GM23338 (cell line): ENCODE measurements around the gene YLPM1. TPM values are rescaled to one million over a fixed set of nuclear protein-coding genes. Genes with fewer than 3 reads are reported as not detected.

Experiments used
- ATAC-seq: fragments of 200-7000 bp; cut with Tn5 transposase; 3 replicates; pipeline ENCODE4 v1.9.1; 2020
- DNase-seq: peaks from one replicate; pipeline ENCODE4 v3.0.0-alpha.2; 2015; ENCODE audit warnings: low spot score
- H2AFZ ChIP-seq: fragments of 200-600 bp; sonication (generic); 2 replicates; pipeline ENCODE4 v1.8.0; 2016; ENCODE audit warnings: antibody characterized with exemption, mild to moderate bottlenecking, moderate library complexity
- H3F3A ChIP-seq: fragments of 200-600 bp; sonication (generic); replicated peaks from 2 replicates; pipeline ENCODE4 v1.8.0; 2017; ENCODE audit warnings: antibody characterized with exemption, mixed run types, low read depth
- H3K27ac ChIP-seq: fragments of 200-600 bp; sonication (generic); 2 replicates; pipeline ENCODE4 v1.6.1; 2016; ENCODE audit warnings: low read depth
- H3K27me3 ChIP-seq: fragments of 200-600 bp; sonication (generic); 2 replicates; pipeline ENCODE4 v1.8.0; 2016; ENCODE audit warnings: mild to moderate bottlenecking, mixed run types, moderate library complexity; ENCODE audit not compliant: insufficient read depth
- H3K36me3 ChIP-seq: fragments of 200-600 bp; sonication (generic); 2 replicates; pipeline ENCODE4 v1.8.0; 2016; ENCODE audit warnings: mild to moderate bottlenecking; ENCODE audit not compliant: insufficient read depth
- H3K4me1 ChIP-seq: fragments of 200-600 bp; sonication (generic); 2 replicates; pipeline ENCODE4 v1.8.0; 2016; ENCODE audit warnings: mild to moderate bottlenecking, moderate library complexity; ENCODE audit not compliant: insufficient read depth
- H3K4me2 ChIP-seq: fragments of 200-600 bp; sonication (generic); 2 replicates; pipeline ENCODE4 v1.7.1; 2017; ENCODE audit warnings: mixed run types
- H3K4me3 ChIP-seq: fragments of 200-600 bp; sonication (generic); 2 replicates; pipeline ENCODE4 v1.6.1; 2016; ENCODE audit warnings: mixed run types
- H3K79me2 ChIP-seq: fragments of 200-600 bp; sonication (generic); replicated peaks from 2 replicates; pipeline ENCODE4 v1.8.0; 2017; ENCODE audit warnings: mild to moderate bottlenecking; ENCODE audit not compliant: insufficient read depth
- H3K9me2 ChIP-seq: fragments of 200-600 bp; sonication (generic); 2 replicates; pipeline ENCODE4 v1.8.0; 2017; ENCODE audit not compliant: insufficient read depth
- H4K20me1 ChIP-seq: fragments of 200-600 bp; sonication (generic); replicated peaks from 2 replicates; pipeline ENCODE4 v1.8.0; 2017; ENCODE audit warnings: mild to moderate bottlenecking; ENCODE audit not compliant: insufficient read depth
- H3K27ac Mint-ChIP-seq: 2 replicates; pipeline ENCODE4 v1.8.0; 2020; ENCODE audit warnings: inconsistent platforms, mild to moderate bottlenecking, moderate library complexity, mixed read lengths
- H3K27me3 Mint-ChIP-seq: 3 replicates; pipeline ENCODE4 v1.8.0; 2022; ENCODE audit warnings: low read depth, mild to moderate bottlenecking, moderate library complexity, mixed read lengths, inconsistent platforms; ENCODE audit not compliant: insufficient read depth, poor library complexity
- H3K36me3 Mint-ChIP-seq: 3 replicates; pipeline ENCODE4 v1.8.0; 2021; ENCODE audit warnings: low read depth, mild to moderate bottlenecking, inconsistent platforms, moderate library complexity, mixed read lengths
- H3K4me1 Mint-ChIP-seq: 3 replicates; pipeline ENCODE4 v1.8.0; 2020; ENCODE audit warnings: mild to moderate bottlenecking, inconsistent platforms, mixed read lengths
- H3K4me3 Mint-ChIP-seq: 3 replicates; pipeline ENCODE4 v1.8.0; 2021; ENCODE audit warnings: moderate library complexity, mild to moderate bottlenecking, inconsistent platforms, mixed read lengths
- H3K9me3 Mint-ChIP-seq: 3 replicates; pipeline ENCODE4 v1.8.0; 2020; ENCODE audit warnings: moderate library complexity, mild to moderate bottlenecking, inconsistent platforms, mixed read lengths
- CREB1 ChIP-seq: fragments of 250-450 bp; sonication (Bioruptor Pico); IDR thresholded peaks from 2 replicates; pipeline ENCODE4 v1.5.0; 2020; ENCODE audit warnings: low read depth, mild to moderate bottlenecking, moderate library complexity
- EZH2 ChIP-seq: fragments of 200-600 bp; sonication (generic); IDR thresholded peaks from one replicate; pipeline ENCODE4 v1.8.0; 2017; ENCODE audit warnings: antibody characterized with exemption, mild to moderate bottlenecking, low read depth; ENCODE audit not compliant: unreplicated experiment
- EZH2phosphoT487 ChIP-seq: fragments of 200-600 bp; sonication (generic); IDR thresholded peaks from one replicate; pipeline ENCODE4 v1.8.1; 2018; ENCODE audit warnings: antibody characterized with exemption; ENCODE audit not compliant: unreplicated experiment
- JUNB ChIP-seq: IDR thresholded peaks from one replicate; pipeline ENCODE4 v1.6.1; 2016; ENCODE audit warnings: antibody characterized with exemption; ENCODE audit not compliant: unreplicated experiment
- NANOG ChIP-seq: IDR thresholded peaks from 2 replicates; pipeline ENCODE4 v1.6.1; 2016; ENCODE audit warnings: antibody characterized with exemption, borderline replicate concordance
- POLR2AphosphoS5 ChIP-seq: IDR thresholded peaks from 2 replicates; pipeline ENCODE4 v1.6.1; 2016; ENCODE audit warnings: antibody characterized with exemption, low read depth
- STAT1 ChIP-seq: IDR thresholded peaks from one replicate; pipeline ENCODE4 v1.6.1; 2016; ENCODE audit warnings: antibody characterized with exemption; ENCODE audit not compliant: unreplicated experiment
- ZNF114 ChIP-seq: fragments of 250-450 bp; sonication (Bioruptor Pico); IDR thresholded peaks from 2 replicates; pipeline ENCODE4 v1.5.0; 2020; ENCODE audit warnings: mild to moderate bottlenecking, moderate library complexity
- polyA plus RNA-seq: library from polyadenylated mRNA; unstranded; fragments of >200 nt; fragmentation: Nextera tagmentation; extraction: Ambion mirVana; gene quantifications from 2 replicates; pipeline ENCODE4 v1.2.1, GENCODE V29; 2016
- total RNA-seq: library from RNA; depleted of rRNA; stranded (reverse); fragments of >200 nt; shearing (Covaris generic); gene quantifications from 2 replicates; pipeline ENCODE4 v1.2.3, GENCODE V29; 2014
- TF ChIP-seq, protein P1 (sequence below): fragments of 250-450 bp; sonication (Bioruptor Pico); IDR thresholded peaks from 2 replicates; pipeline ENCODE4 v1.5.0; 2020; ENCODE audit warnings: mild to moderate bottlenecking, moderate library complexity
- TF ChIP-seq, protein P2 (sequence below): IDR thresholded peaks from 2 replicates; pipeline ENCODE4 v1.6.1; 2016; ENCODE audit warnings: antibody characterized with exemption
- TF ChIP-seq, protein P3 (sequence below): IDR thresholded peaks from one replicate; pipeline ENCODE4 v1.6.1; 2018; ENCODE audit warnings: antibody characterized with exemption; ENCODE audit not compliant: unreplicated experiment

YLPM1 gene
- total and polyA plus RNA-seq, 2 experiments from 2014 or later: 39.2 to 58.4 TPM

DNA sequence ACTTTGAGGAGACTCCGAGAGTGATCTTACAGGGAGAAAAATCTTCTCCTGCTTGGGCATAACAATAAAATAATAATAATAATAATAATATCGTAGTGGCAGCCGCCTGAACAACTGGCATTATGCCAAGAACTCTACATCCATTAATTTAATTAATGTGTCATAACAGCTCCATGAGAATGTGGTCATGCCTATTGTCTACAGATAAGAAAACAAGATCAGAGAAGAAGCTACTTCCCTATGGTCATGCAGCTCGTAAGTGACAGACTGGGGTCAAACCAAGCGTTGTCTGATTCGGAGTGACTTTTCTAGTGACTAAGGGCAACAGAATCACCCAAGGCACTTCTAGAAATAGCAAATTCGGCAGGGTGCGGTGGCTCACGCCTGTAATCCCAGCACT, 101.1 kb downstream of the YLPM1 start (continued):
- TF ChIP-seq, protein P1, sequence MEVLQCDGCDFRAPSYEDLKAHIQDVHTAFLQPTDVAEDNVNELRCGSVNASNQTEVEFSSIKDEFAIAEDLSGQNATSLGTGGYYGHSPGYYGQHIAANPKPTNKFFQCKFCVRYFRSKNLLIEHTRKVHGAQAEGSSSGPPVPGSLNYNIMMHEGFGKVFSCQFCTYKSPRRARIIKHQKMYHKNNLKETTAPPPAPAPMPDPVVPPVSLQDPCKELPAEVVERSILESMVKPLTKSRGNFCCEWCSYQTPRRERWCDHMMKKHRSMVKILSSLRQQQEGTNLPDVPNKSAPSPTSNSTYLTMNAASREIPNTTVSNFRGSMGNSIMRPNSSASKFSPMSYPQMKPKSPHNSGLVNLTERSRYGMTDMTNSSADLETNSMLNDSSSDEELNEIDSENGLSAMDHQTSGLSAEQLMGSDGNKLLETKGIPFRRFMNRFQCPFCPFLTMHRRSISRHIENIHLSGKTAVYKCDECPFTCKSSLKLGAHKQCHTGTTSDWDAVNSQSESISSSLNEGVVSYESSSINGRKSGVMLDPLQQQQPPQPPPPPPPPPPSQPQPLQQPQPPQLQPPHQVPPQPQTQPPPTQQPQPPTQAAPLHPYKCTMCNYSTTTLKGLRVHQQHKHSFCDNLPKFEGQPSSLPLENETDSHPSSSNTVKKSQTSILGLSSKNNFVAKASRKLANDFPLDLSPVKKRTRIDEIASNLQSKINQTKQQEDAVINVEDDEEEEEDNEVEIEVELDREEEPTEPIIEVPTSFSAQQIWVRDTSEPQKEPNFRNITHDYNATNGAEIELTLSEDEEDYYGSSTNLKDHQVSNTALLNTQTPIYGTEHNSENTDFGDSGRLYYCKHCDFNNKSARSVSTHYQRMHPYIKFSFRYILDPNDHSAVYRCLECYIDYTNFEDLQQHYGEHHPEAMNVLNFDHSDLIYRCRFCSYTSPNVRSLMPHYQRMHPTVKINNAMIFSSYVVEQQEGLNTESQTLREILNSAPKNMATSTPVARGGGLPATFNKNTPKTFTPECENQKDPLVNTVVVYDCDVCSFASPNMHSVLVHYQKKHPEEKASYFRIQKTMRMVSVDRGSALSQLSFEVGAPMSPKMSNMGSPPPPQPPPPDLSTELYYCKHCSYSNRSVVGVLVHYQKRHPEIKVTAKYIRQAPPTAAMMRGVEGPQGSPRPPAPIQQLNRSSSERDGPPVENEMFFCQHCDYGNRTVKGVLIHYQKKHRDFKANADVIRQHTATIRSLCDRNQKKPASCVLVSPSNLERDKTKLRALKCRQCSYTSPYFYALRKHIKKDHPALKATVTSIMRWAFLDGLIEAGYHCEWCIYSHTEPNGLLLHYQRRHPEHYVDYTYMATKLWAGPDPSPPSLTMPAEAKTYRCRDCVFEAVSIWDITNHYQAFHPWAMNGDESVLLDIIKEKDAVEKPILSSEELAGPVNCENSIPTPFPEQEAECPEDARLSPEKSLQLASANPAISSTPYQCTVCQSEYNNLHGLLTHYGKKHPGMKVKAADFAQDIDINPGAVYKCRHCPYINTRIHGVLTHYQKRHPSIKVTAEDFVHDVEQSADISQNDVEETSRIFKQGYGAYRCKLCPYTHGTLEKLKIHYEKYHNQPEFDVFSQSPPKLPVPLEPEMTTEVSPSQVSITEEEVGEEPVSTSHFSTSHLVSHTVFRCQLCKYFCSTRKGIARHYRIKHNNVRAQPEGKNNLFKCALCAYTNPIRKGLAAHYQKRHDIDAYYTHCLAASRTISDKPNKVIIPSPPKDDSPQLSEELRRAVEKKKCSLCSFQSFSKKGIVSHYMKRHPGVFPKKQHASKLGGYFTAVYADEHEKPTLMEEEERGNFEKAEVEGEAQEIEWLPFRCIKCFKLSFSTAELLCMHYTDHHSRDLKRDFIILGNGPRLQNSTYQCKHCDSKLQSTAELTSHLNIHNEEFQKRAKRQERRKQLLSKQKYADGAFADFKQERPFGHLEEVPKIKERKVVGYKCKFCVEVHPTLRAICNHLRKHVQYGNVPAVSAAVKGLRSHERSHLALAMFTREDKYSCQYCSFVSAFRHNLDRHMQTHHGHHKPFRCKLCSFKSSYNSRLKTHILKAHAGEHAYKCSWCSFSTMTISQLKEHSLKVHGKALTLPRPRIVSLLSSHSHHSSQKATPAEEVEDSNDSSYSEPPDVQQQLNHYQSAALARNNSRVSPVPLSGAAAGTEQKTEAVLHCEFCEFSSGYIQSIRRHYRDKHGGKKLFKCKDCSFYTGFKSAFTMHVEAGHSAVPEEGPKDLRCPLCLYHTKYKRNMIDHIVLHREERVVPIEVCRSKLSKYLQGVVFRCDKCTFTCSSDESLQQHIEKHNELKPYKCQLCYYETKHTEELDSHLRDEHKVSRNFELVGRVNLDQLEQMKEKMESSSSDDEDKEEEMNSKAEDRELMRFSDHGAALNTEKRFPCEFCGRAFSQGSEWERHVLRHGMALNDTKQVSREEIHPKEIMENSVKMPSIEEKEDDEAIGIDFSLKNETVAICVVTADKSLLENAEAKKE (CRISPR knock-in tag): no peak
- no peak for TF ChIP-seq NANOG
- no peak for TF ChIP-seq EZH2phosphoT487
- TF ChIP-seq, protein P2, sequence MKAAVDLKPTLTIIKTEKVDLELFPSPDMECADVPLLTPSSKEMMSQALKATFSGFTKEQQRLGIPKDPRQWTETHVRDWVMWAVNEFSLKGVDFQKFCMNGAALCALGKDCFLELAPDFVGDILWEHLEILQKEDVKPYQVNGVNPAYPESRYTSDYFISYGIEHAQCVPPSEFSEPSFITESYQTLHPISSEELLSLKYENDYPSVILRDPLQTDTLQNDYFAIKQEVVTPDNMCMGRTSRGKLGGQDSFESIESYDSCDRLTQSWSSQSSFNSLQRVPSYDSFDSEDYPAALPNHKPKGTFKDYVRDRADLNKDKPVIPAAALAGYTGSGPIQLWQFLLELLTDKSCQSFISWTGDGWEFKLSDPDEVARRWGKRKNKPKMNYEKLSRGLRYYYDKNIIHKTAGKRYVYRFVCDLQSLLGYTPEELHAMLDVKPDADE: no peak
- no peak for TF ChIP-seq POLR2AphosphoS5
- no peak for TF ChIP-seq EZH2
- TF ChIP-seq CREB1 (CRISPR knock-in tag): no peak

DNA sequence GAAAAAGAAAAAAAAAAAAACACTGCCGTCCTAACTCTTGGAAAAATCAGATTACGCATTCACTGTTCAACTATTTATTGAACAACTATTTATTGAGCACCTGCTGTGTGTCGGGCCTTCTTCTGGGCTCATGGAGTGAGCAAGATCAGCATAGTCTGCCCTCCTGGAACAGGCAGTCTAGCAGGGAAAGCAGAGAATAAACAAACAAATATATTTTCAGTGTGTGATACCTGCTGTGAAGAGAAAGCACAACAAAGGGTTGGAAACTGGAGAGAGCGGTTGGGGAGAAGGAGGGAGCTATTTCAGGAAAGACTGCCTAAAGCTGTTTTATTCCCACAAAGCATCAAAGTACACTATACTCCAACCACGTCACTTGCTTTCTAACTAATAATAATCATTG, 102.0 kb downstream of the YLPM1 start:
- no peak overlapping the region for H2AFZ ChIP-seq
- no peak overlapping the region for H3K27ac Mint-ChIP-seq
- no peak for ATAC-seq
- H3K36me3 Mint-ChIP-seq: no peaks in the 10 kb centered on the region
- no peaks in the 10 kb centered on the region for H3K27me3 ChIP-seq
- no peaks in the 10 kb centered on the region for H3K36me3 ChIP-seq
- H3K4me1 Mint-ChIP-seq: peaks cover 2% of the 10 kb centered on the region; the same call in 1 of the 3 replicates
- no peak for DNase-seq
- no peak overlapping the region for H3K27ac ChIP-seq
- H3K4me3 ChIP-seq: no peak overlapping the region
- no peak overlapping the region for H3K4me3 Mint-ChIP-seq
- no peaks in the 10 kb centered on the region for H3K79me2 ChIP-seq
- H3K9me3 Mint-ChIP-seq: no peaks in the 10 kb centered on the region
- no peaks in the 10 kb centered on the region for H3F3A ChIP-seq
- H3K9me2 ChIP-seq: no peaks in the 10 kb centered on the region
- H3K4me2 ChIP-seq: no peak overlapping the region
- H3K27me3 Mint-ChIP-seq: peaks cover 1% of the 10 kb centered on the region
- no peaks in the 10 kb centered on the region for H4K20me1 ChIP-seq
- no peaks in the 10 kb centered on the region for H3K4me1 ChIP-seq
- TF ChIP-seq ZNF114 (CRISPR knock-in tag) (no peak), STAT1 (no peak), JUNB (no peak), EZH2phosphoT487 (no peak)
- TF ChIP-seq, protein P3, sequence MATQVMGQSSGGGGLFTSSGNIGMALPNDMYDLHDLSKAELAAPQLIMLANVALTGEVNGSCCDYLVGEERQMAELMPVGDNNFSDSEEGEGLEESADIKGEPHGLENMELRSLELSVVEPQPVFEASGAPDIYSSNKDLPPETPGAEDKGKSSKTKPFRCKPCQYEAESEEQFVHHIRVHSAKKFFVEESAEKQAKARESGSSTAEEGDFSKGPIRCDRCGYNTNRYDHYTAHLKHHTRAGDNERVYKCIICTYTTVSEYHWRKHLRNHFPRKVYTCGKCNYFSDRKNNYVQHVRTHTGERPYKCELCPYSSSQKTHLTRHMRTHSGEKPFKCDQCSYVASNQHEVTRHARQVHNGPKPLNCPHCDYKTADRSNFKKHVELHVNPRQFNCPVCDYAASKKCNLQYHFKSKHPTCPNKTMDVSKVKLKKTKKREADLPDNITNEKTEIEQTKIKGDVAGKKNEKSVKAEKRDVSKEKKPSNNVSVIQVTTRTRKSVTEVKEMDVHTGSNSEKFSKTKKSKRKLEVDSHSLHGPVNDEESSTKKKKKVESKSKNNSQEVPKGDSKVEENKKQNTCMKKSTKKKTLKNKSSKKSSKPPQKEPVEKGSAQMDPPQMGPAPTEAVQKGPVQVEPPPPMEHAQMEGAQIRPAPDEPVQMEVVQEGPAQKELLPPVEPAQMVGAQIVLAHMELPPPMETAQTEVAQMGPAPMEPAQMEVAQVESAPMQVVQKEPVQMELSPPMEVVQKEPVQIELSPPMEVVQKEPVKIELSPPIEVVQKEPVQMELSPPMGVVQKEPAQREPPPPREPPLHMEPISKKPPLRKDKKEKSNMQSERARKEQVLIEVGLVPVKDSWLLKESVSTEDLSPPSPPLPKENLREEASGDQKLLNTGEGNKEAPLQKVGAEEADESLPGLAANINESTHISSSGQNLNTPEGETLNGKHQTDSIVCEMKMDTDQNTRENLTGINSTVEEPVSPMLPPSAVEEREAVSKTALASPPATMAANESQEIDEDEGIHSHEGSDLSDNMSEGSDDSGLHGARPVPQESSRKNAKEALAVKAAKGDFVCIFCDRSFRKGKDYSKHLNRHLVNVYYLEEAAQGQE: no peak
